Measurements from ENCODE around the gene IFITM1. TPM values are rescaled to one million over a fixed set of nuclear protein-coding genes. Genes with fewer than 3 reads are reported as not detected.
A peak's percentile ranks its signal among the peaks of the same experiment; 100 is the strongest.
"Not testable (repeated sequence)": the region's sequence is repeated elsewhere in the genome, so short reads cannot be mapped to it uniquely, and the experiment has no call there.

The IFITM1 gene
- polyA plus RNA-seq, 3 donors from 2014 or later, result 2,792 to 4,533 (median 3,562) TPM

DNA sequence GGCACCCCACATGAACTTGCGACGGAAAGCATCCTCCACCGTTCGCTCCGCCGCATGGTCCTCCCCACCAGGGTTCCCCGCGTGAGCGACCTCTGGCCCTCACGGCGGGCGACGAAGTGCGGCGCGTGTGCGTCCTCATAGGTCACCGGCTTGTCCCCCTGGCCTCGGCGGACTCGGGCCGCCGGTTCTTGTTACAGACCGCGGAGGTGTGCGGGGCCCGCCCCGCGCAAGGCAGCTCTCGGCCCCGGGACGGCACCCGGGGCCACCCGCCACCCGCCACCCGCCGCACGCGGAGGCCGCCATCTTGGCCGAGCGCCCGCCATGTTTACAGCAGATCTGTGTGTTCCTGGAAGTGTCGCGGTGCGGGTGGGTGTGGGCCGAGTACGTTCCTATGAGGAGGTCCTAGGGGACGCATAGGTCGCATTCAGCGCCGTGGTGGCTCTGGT lies 9.8 kb upstream of the IFITM1 start:
- peaks cover 39 to 44% of the 10 kb centered on the region in 2 donors for H3K4me1 Mint-ChIP-seq
- no peak overlapping the region for H3K27ac Mint-ChIP-seq
- H3K36me3 Mint-ChIP-seq, result peaks cover 0 to 1% (median under 1%) of the 10 kb centered on the region in 3 donors
- peaks cover 6 to 18% (median 7%) of the 10 kb centered on the region in 3 donors for H3K27me3 Mint-ChIP-seq (ENCODE audit: low read depth in 3 of 3)
- no peak overlapping the region for H3K4me3 Mint-ChIP-seq
- no peak for DNase-seq
- no peaks in the 10 kb centered on the region for H3K9me3 Mint-ChIP-seq

DNA sequence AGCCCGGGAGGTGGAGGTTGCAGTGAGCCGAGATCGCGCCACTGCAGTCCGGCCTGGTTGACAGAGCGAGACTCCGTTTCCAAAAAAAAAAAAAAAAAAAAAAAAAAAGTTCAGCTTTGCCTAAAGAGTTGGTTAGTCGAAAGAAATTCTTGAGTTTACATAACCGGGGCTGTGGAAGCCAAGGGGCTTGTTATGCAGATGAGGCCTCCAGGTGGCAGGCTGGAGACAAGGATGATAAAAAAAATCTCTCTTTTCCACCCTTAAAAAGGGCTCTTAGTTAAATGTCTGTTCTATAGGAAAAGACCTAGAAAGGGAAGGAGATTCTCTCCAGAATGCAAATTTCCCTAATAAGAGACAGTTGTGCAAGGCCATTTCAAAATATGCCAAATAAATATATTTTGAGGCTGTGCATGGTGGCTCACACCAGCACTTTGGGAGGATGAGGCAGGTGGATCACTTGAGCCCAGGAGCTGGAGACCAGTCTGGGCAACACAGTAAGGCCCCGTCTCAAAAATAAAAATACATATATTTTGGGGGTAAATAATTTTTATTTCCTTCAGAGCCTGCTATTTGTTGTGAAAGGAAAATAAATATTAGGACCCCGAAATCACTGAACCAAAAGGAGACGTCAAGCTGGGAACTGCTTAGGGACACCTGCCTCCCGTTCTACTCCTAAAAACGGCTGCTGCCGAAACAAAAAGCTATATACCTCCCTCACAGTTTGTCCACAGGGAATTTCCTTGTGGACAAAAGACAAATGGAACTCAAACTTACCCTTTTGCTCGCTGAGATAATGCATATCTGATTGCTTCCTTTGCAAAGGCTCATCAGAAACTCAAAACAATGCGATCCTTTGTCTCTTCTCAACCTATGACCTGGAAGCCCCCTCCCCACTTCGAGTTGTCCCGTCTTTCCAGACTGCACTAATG lies 8.7 kb upstream of the IFITM1 start:
- Mint-ChIP-seq H3K4me3 (peak overlapping the region; percentile 39 to 59 (median 57)), H3K27me3 (ENCODE audit: low read depth in 3 of 3) (peaks cover 6 to 23% (median 7%) of the 10 kb centered on the region in 3 donors), H3K4me1 (peaks cover 47 to 52% of the 10 kb centered on the region in 2 donors), H3K27ac (peak overlapping the region in 5 of 6 donors; percentile 77 to 97 (median 91)), H3K36me3 (peaks cover 0 to 8% (median 5%) of the 10 kb centered on the region in 3 donors), H3K9me3 (no peaks in the 10 kb centered on the region)
- DNase-seq, result peak; percentile 57 to 66 (median 64)

DNA sequence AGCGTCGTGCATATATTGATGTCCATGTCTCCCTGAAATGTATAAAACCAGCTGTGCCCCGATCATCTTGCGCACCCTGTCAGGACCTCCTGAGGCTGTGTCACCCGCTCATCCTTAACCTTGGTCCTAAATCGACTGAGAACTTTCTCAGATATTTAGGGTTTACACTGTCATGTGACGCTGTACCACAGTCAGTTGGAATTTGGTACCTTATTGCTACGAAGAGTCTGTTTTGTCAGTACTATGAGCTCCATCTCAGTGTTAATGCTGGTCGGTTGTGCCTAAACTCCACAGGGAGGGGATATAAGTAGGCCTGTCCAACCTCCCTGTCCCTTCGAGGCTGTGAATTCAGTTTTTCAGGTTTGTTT lies 8.0 kb upstream of the IFITM1 start:
- H3K9me3 Mint-ChIP-seq, result no peaks in the 10 kb centered on the region
- peaks cover 0 to 8% (median 5%) of the 10 kb centered on the region in 3 donors for H3K36me3 Mint-ChIP-seq
- peaks cover 46 to 48% of the 10 kb centered on the region in 2 donors for H3K4me1 Mint-ChIP-seq

DNA sequence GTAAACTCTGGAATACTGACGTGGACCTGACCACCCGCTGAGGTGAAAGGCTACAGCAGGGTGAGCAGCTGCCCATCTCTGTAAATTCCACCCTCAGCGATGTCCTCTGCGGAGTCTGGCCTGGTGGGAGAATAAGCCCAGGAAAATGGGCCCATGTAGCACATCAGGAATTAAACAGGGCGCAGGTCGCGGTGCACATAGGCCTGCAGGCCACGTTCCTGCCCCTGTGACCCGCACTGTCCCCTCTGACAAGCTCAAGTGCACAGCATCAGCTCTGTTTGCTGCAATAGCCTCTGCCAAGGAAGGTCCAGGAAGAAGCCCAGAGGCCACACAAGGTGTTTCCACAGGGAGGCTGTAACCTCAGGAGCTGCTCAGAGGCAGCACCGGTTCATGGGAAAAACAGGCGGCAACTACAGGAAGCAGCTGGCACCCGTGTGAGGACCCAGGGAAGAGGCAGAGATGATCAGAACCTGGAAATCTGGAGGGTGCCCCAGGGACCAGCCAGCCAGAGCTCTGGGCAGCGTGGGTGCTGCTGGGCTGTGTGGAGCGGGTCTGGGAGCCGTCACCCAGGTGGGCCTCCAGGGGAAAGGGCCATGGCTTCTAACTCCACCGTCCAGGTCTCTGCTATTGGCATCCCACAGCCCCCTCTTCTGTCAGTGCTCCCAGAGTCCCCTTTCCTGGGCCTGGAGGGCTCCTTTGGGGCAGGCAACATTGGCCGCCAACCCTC lies 7.0 kb upstream of the IFITM1 start:
- H3K9me3 Mint-ChIP-seq, result no peaks in the 10 kb centered on the region

More for the DNA sequence above, 8.0 kb upstream of the IFITM1 start:
- Mint-ChIP-seq H3K27me3 (ENCODE audit: low read depth in 3 of 3) (peaks cover 4 to 23% (median 7%) of the 10 kb centered on the region in 3 donors), H3K27ac (peak overlapping the region in 5 of 6 donors; percentile 90 to 97 (median 97)), H3K4me3 (peak overlapping the region in 4 of 5 donors; percentile 1 to 90 (median 33))
- DNase-seq, result no peak

DNA sequence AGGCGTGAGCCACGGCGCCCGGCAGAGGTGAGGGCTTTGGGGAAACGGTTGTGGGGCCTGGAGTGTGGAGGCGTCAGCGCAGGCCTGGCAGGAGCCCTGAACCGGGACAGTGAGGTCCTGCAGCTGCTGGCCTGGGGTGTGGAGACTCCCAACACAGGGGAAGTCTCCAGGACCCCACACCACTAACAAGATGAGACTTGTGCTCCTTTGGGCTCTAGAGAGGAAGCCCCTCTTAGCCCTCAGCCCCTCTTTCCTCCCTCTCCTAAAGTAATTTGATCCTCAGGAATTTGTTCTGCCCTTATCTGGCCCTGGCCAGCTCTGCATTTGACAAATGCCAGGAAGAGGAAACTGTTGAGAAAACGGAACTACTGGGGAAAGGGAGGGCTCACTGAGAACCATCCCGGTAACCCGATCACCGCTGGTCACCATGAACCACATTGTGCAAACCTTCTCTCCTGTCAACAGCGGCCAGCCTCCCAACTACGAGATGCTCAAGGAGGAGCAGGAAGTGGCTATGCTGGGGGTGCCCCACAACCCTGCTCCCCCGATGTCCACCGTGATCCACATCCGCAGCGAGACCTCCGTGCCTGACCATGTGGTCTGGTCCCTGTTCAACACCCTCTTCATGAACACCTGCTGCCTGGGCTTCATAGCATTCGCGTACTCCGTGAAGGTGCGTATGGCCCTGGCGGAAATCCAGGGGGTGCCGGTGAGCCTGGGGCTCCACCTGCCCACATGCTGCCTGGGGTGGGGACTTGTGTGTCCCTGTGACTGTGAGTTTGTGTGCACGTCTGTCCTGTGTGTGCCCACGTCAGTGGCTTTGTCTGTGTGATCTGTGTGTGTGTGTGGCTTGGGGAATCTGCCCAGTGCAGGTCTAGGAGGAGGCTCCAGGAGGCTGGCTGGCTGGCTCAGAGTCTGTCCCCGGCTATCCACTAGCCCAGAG lies 5.8 kb upstream of the IFITM1 start, which contains the start of gene IFITM2:
IFITM2 (plus strand) TSS at position 51 of the 943 bp plus-strand sequence; CDS start at position 428, 377 bp downstream.
- Mint-ChIP-seq H3K4me1 (peaks cover 60 to 63% of the 10 kb centered on the region in 2 donors), H3K27ac (peak within 1 kb of the TSS; percentile 95 to 97 (median 97)), H3K27me3 (ENCODE audit: low read depth in 3 of 3) (peaks cover 2 to 26% (median 5%) of the 10 kb centered on the region in 3 donors), H3K4me3 (peak within 1 kb of the TSS; percentile 90 to 99 (median 92))
- DNase-seq, result peak; percentile 80 to 82 (median 80)
- H3K36me3 Mint-ChIP-seq, H3K9me3 Mint-ChIP-seq: not testable (repeated sequence)

More for the DNA sequence above, 7.0 kb upstream of the IFITM1 start:
- H3K27ac Mint-ChIP-seq, result peak overlapping the region; percentile 95 to 97 (median 97)
- peak overlapping the region; percentile 90 to 99 (median 92) for H3K4me3 Mint-ChIP-seq
- H3K27me3 Mint-ChIP-seq (ENCODE audit: low read depth in 3 of 3), result peaks cover 0 to 26% (median 7%) of the 10 kb centered on the region in 3 donors
- H3K36me3 Mint-ChIP-seq, result peaks cover 0 to 8% (median 5%) of the 10 kb centered on the region in 3 donors
- peaks cover 50 to 51% of the 10 kb centered on the region in 2 donors for H3K4me1 Mint-ChIP-seq
- no peak for DNase-seq

DNA sequence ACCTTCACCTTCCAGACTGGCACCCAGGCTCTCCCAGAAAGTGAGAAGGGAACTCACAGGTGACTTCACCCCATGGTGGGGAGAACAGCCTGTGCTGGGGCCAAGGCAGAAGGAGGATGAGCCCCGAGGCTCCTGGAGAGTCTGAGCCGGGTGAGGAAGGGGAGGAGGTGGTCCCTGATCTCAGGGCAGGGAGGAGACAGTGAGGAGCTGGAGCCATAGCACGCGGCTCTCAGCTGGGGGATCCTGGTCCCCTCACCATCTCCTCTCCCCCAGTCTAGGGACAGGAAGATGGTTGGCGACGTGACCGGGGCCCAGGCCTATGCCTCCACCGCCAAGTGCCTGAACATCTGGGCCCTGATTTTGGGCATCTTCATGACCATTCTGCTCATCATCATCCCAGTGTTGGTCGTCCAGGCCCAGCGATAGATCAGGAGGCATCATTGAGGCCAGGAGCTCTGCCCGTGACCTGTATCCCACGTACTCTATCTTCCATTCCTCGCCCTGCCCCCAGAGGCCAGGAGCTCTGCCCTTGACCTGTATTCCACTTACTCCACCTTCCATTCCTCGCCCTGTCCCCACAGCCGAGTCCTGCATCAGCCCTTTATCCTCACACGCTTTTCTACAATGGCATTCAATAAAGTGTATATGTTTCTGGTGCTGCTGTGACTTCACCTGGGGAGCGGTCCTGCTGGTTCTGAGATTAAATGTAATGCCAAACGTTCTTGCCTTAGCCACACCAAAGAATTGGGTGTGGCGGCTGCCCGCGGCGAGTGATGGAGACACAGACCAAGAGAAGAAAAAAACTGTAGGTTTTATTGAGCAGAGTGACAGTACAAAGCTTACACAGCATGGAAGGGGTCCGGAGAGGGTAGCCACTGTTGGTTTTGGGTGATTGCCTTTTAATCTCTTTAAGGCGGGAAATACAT lies 4.8 kb upstream of the IFITM1 start:
- H3K9me3 Mint-ChIP-seq, H3K36me3 Mint-ChIP-seq: not testable (repeated sequence)
- H3K4me3 Mint-ChIP-seq, result peak overlapping the region; percentile 90 to 99 (median 92)
- peak in 2 of 3 donors; percentile 42 to 43 for DNase-seq
- peaks cover 69 to 73% of the 10 kb centered on the region in 2 donors for H3K4me1 Mint-ChIP-seq
- H3K27ac Mint-ChIP-seq, result peak overlapping the region; percentile 95 to 97 (median 97)
- peaks cover 2 to 28% (median 5%) of the 10 kb centered on the region in 3 donors for H3K27me3 Mint-ChIP-seq (ENCODE audit: low read depth in 3 of 3)

DNA sequence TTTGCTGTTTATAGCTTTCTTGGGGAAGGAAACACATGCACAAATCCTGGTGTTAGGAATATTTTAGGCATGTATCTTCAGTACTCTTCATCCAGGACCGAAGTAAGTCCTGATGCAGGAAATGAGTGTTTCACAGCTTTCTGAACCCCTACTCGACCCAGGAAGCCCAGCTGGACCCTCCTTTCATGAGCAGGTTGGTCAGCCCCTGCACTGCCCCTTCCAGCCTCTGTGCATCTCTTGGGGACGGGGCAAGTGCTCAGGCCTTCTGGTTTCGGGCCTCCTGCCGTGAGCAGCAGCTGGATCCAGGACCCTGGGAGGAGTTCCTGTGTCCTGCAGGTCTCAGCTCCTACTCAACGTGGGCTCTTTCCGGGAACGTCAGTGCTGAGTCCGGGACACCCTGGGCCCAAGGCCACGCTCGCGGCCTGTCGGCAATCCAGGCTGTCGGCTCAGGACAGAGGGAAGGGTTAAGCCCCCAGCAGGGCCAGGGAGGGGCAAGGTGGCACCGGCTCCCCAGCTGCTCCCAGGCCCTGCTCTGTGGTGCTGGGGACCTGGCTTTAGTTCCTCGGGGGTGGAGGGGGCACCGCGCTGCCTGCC lies 3.8 kb upstream of the IFITM1 start:
- not testable (repeated sequence) for DNase-seq, H3K9me3 Mint-ChIP-seq
- Mint-ChIP-seq H3K27ac (peak overlapping the region; percentile 95 to 97 (median 97)), H3K36me3 (peaks cover under 1 to 17% (median 16%) of the 10 kb centered on the region in 3 donors), H3K4me1 (peaks cover 70 to 72% of the 10 kb centered on the region in 2 donors), H3K4me3 (peak overlapping the region; percentile 90 to 99 (median 92)), H3K27me3 (ENCODE audit: low read depth in 3 of 3) (peaks cover 8 to 34% (median 9%) of the 10 kb centered on the region in 3 donors)

DNA sequence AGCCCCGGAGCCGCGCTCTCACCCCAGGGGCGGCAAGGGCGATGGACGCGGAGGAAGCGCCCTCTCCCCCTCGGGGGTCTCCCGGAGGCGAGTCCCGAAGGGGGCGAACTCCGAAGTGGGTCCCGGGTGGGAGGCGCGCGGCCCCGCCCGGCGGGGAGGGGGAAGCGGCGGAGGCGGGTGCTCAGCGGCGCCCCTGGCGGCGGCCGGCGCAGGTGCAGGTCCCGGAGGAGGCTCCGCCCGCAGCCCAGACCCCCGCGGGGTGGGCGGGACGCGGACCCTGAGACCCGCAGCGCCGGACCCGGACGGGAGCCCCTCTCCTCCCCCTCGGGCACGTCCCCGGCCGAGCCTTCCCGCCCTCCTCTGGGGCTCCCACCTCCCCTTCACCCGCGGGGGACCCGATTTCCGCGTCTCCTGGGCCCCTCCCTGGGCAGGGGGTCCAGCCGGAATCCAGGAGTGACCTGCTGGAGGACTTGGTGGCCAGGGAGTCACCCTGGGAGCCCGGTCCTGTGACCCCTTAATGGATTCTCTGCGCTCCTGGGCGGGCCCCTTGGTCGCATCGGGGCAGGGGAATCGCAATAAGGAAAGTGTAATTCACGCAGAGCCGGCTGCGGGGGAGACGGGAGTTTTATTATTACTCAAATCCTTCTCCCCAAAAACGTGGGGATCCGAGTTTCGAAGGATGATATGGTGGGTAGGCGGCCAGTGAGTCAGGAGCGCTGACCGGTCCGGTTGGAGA lies 2.7 kb upstream of the IFITM1 start:
- H3K27me3 Mint-ChIP-seq (ENCODE audit: low read depth in 3 of 3), result peaks cover 9 to 37% (median 11%) of the 10 kb centered on the region in 3 donors
- not testable (repeated sequence) for H3K9me3 Mint-ChIP-seq, DNase-seq
- H3K27ac Mint-ChIP-seq, result peak overlapping the region; percentile 94 to 99 (median 98)
- peak overlapping the region; percentile 93 to 98 (median 94) for H3K4me3 Mint-ChIP-seq
- peaks cover 4 to 21% (median 19%) of the 10 kb centered on the region in 3 donors for H3K36me3 Mint-ChIP-seq
- H3K4me1 Mint-ChIP-seq, result peaks cover 59 to 61% of the 10 kb centered on the region in 2 donors

DNA sequence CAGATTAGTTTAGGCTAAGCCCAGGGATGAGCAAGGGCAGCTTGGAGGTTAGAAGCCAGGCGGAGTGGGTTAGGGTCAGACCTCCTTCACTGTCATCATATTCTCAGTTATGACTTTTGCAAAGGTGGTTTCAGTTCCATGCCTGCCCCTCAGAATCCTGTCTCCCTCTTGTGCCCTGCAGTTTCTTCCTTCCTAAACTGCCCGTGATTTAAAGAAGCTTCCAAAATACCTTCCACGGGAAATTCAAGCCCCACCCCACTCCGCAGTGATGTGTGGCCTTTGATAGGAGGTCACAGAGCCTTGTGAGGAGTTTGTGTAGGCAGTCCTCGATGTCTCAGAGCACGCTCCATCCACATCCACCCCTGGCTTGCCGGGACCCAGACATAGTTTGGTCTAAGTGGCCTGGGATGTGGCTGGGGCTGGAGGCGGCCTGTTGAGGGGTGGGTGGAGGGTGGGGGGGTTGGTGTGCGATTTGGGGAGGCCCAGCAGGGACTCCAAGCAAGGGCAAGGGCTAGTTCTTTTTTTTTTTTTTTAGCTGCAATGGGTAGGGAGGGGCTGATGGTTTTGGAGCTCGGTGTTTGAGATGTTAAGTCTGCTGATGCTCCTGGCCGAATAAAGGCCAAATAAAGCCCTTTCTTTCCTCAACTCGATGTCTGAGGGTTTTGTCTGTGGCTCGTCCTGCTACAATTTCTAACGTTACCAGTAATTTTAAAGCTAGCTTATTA lies 1.6 kb upstream of the IFITM1 start:
- no peak for DNase-seq
- Mint-ChIP-seq H3K9me3 (no peaks in the 10 kb centered on the region), H3K36me3 (peaks cover 4 to 30% (median 26%) of the 10 kb centered on the region in 3 donors), H3K27me3 (ENCODE audit: low read depth in 3 of 3) (peaks cover 18 to 48% (median 21%) of the 10 kb centered on the region in 3 donors), H3K27ac (peak overlapping the region; percentile 94 to 99 (median 98)), H3K4me1 (peaks cover 58 to 60% of the 10 kb centered on the region in 2 donors), H3K4me3 (peak overlapping the region; percentile 93 to 98 (median 94))

DNA sequence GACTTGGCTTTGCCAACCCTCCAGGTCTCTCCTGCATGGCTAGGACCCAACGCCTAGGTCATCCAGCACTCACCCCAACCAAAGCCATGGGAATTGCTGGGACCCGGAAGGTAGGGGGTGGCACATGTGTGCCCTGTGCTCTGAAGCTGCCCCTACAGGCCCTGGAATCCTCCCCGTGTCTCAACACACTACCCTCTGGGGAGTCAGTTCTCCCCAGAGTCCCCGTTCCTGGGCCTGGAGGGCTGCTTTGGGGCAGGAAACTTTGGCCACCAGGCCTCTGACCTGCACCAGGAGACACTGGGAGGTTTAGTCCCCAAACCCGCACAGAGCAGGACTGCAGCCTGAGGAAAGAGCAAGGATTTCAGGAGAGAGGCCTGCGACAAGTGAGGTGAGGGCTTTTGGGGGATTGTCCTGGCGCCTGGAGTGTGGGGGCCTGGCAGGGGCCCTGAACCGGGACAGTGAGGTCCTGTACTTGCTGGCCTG lies 495 bp upstream of the IFITM1 start:
- Mint-ChIP-seq H3K4me3 (peak overlapping the region; percentile 93 to 98 (median 94)), H3K9me3 (no peaks in the 10 kb centered on the region), H3K36me3 (peaks cover 4 to 35% (median 28%) of the 10 kb centered on the region in 3 donors), H3K27ac (peak overlapping the region; percentile 94 to 99 (median 98)), H3K4me1 (peaks cover 58 to 59% of the 10 kb centered on the region in 2 donors), H3K27me3 (ENCODE audit: low read depth in 3 of 3) (peaks cover 18 to 46% (median 26%) of the 10 kb centered on the region in 3 donors)
- no peak for DNase-seq

Data from immature natural killer cell (primary cell).